Measurements from ENCODE around the gene RPL10A. TPM values are rescaled to one million over a fixed set of nuclear protein-coding genes. Genes with fewer than 3 reads are reported as not detected.

RPL10A gene
- polyA plus RNA-seq, 1 of the 3 experiments (the other 2 are of a cell fraction): 3,548 TPM

- peaks cover 51% of the 10 kb centered on the region for H3F3A ChIP-seq (replicated peaks; ENCODE audit: insufficient read depth)
- H4K20me1 ChIP-seq (ENCODE audit: insufficient read depth): peaks cover 47% of the 10 kb centered on the region
- WGBS (ENCODE audit: low lambda C conversion rate): 1% methylated on average over 18 of the region's 37 CpGs
- H3K4me3 ChIP-seq (ENCODE audit: low read depth in 2 of 2, low read length in 1 of 2): peak overlapping the region; percentile 67 to 90
- 0 out of 2 replicates have a peak, but pooled peaks have one; percentile 9 for TF ChIP-seq SIN3A (IDR thresholded peaks at IDR 0.05; ENCODE audit: borderline replicate concordance, low read depth, low read length)
- TF ChIP-seq TEAD4 (IDR thresholded peaks at IDR 0.05; ENCODE audit: borderline replicate concordance, insufficient read depth): no peak
- TF ChIP-seq TAF1 (IDR thresholded peaks at IDR 0.05; ENCODE audit: borderline replicate concordance, low read depth, low read length): no peak
- peak; percentile 26; the same call in 1 of the 2 replicates for TF ChIP-seq POLR2AphosphoS5 (IDR thresholded peaks at IDR 0.05; ENCODE audit: low read depth, low read length)
- CTCF ChIA-PET: interaction anchor here (0.5 to 6.6 kb wide), 10 partner anchors 9 to 269 kb away, joined by 3 to 102 read pairs (median 6); partner anchors contain the start of genes ARMC12, FANCE, PPARD and TEAD3
- H3K27me3 ChIP-seq (ENCODE audit: insufficient read depth): no peaks in the 10 kb centered on the region
- H3K36me3 ChIP-seq (replicated peaks in 1 of 2; ENCODE audit: control insufficient read depth in 1 of 2, insufficient read depth in 2 of 2, low read length in 1 of 2): peaks cover 25 to 38% of the 10 kb centered on the region in 2 experiments
- peaks cover 38% of the 10 kb centered on the region for H3K79me2 ChIP-seq (ENCODE audit: insufficient read depth)
- no peak for DNase-seq
- H2AFZ ChIP-seq (ENCODE audit: low read depth): no peak overlapping the region
- POLR2A ChIA-PET: interaction anchor here (0.9 to 1.8 kb wide), 3 partner anchors 29 to 127 kb away, joined by 4 to 6 read pairs (median 5); no protein-coding TSS in a partner anchor
- no peaks in the 10 kb centered on the region for H3K9me2 ChIP-seq
- H3K9me3 ChIP-seq: no peaks in the 10 kb centered on the region
- H3K9ac ChIP-seq: peak overlapping the region; percentile 95
- H3K4me1 ChIP-seq (ENCODE audit: control insufficient read depth in 1 of 2, insufficient read depth in 2 of 2, low read depth in 1 of 2, low read length in 1 of 2): peaks cover 23 to 26% of the 10 kb centered on the region in 2 experiments; a peak in 3 of 4 replicates
- H3K27ac ChIP-seq (ENCODE audit: low read depth in 2 of 2, low read length in 1 of 2): peak overlapping the region; percentile 85 to 89
- peak overlapping the region; percentile 90 for H3K4me2 ChIP-seq
Measured at GRCh38 chr6:35468980-35469750, 964 bp downstream of the RPL10A start.

GRCh38 chr6:35469751-35470662 lies 1.8 kb downstream of the RPL10A start:
- CTCF ChIA-PET: interaction anchor here (0.5 to 6.6 kb wide), 9 partner anchors 12 to 267 kb away, joined by 3 to 102 read pairs (median 6); partner anchors contain the start of genes ARMC12, FANCE and PPARD
- POLR2A ChIA-PET: interaction anchor here (1.4 kb wide), 1 partner anchor 22 kb away, joined by 7 read pairs; no protein-coding TSS in a partner anchor
- 13% methylated on average over 18 of the region's 18 CpGs for WGBS (ENCODE audit: low lambda C conversion rate)
- Histone ChIP-seq H3K4me3 (ENCODE audit: low read depth in 2 of 2, low read length in 1 of 2) (peak overlapping the region; percentile 67 to 90), H3F3A (replicated peaks; ENCODE audit: insufficient read depth) (peaks cover 51% of the 10 kb centered on the region), H2AFZ (ENCODE audit: low read depth) (no peak overlapping the region), H3K27ac (ENCODE audit: low read depth in 2 of 2, low read length in 1 of 2) (peak overlapping the region; percentile 85 to 89; a peak in 3 of 4 replicates), H4K20me1 (ENCODE audit: insufficient read depth) (peaks cover 47% of the 10 kb centered on the region), H3K27me3 (ENCODE audit: insufficient read depth) (no peaks in the 10 kb centered on the region), H3K4me2 (peak overlapping the region; percentile 90), H3K36me3 (replicated peaks in 1 of 2; ENCODE audit: control insufficient read depth in 1 of 2, insufficient read depth in 2 of 2, low read length in 1 of 2) (peaks cover 25 to 38% of the 10 kb centered on the region in 2 experiments), H3K9me3 (no peaks in the 10 kb centered on the region), H3K9ac (peak overlapping the region; percentile 95), H3K79me2 (ENCODE audit: insufficient read depth) (peaks cover 38% of the 10 kb centered on the region), H3K9me2 (no peaks in the 10 kb centered on the region), H3K4me1 (ENCODE audit: control insufficient read depth in 1 of 2, insufficient read depth in 2 of 2, low read depth in 1 of 2, low read length in 1 of 2) (peaks cover 23 to 26% of the 10 kb centered on the region in 2 experiments; a peak in 3 of 4 replicates)
- TF ChIP-seq FOXM1 (IDR thresholded peaks at IDR 0.05; ENCODE audit: low read depth): no peak
- peak; percentile 60 for TF ChIP-seq MXI1 (IDR thresholded peaks at IDR 0.05; ENCODE audit: low read depth, low read length)
- no peak for TF ChIP-seq YY1 (IDR thresholded peaks at IDR 0.05; ENCODE audit: low read depth)
- peak; percentile 10 for TF ChIP-seq CHD2 (IDR thresholded peaks at IDR 0.05; ENCODE audit: low read length, partially characterized antibody)
- TF ChIP-seq EZH2phosphoT487 (IDR thresholded peaks at IDR 0.05; ENCODE audit: borderline replicate concordance, low read depth): no peak
- peak; percentile 41; the same call in 1 of the 2 replicates for TF ChIP-seq TCF12 (IDR thresholded peaks at IDR 0.05)
- peak; percentile 60; the same call in 1 of the 2 replicates for TF ChIP-seq USF1 (IDR thresholded peaks at IDR 0.05; ENCODE audit: borderline replicate concordance, low read depth)
- TF ChIP-seq ELF1 (IDR thresholded peaks at IDR 0.05): no peak
- TF ChIP-seq RAD21 (IDR thresholded peaks at IDR 0.05; ENCODE audit: low read length): no peak
- no peak for TF ChIP-seq RCOR1 (IDR thresholded peaks at IDR 0.05; ENCODE audit: low read length)
- peak; percentile 72 for TF ChIP-seq NFIC (IDR thresholded peaks at IDR 0.05; ENCODE audit: borderline replicate concordance)
- TF ChIP-seq SIN3A (IDR thresholded peaks at IDR 0.05; ENCODE audit: borderline replicate concordance, low read depth, low read length): no peak
- DNase-seq: peak; percentile 60

Measured in SK-N-SH (cell line).